ENCODE data around the gene ZNF345.

The ZNF345 gene

DNA sequence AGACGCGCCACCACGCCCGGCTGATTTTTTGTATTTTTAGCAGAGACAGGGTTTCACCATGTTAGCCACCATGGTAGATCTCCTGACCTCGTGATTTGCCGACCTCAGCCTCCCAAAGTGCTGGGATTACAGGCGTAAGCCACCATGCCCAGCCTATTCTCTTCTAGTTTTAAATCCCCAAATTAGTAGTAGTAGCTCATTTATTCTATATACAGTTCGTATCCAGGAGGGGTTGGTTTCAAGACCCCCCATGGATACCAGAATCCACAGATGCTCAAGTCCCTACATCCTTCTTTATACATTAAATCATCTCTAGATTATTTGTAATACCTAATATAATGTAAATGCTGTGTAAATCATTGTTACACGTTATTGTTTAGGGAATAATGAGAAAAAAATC is 67.4 kb downstream of the ZNF345 start:
- no peak for FAIRE-seq

Measured in G401.6 (cell line).